IPS-NIHi7 (cell line): ENCODE measurements around the gene WBP1.

ENCODE experiments used
- DNase-seq: peaks from one replicate; pipeline ENCODE4 v3.0.0; 2012; ENCODE audit warnings: mixed read lengths; ENCODE audit errors: extremely low spot score

Gene WBP1

GRCh38 chr2:74502720-74503505 lies 44.7 kb downstream of the WBP1 start:
- peak; percentile 70 for DNase-seq

GRCh38 chr2:74503506-74504475 lies 45.6 kb downstream of the WBP1 start:
- no peak for DNase-seq

GRCh38 chr2:74504591-74504990 lies 46.4 kb downstream of the WBP1 start:
- DNase-seq, result no peak

- no peak for DNase-seq
Measured at GRCh38 chr2:74505448-74506246, 47.4 kb downstream of the WBP1 start.

GRCh38 chr2:74507145-74507925 lies 49.1 kb downstream of the WBP1 start, which contains the start of gene PCGF1:
TSS of gene PCGF1 (minus strand) at chr2:74507695. CDS start at chr2:74507668, 27 bp downstream.
- DNase-seq, result peak; percentile 96

- peak; percentile 35 for DNase-seq
Measured at GRCh38 chr2:74507926-74508520, 49.8 kb downstream of the WBP1 start.

- no peak for DNase-seq
Measured at GRCh38 chr2:74510272-74510671, 52.0 kb downstream of the WBP1 start.
